Tibial artery (tissue), 4 donors: ENCODE measurements around the gene GMEB2.

Source experiments
- DNase-seq, 2 donors: peaks; one replicate each; pipeline ENCODE4 v3.0.0-alpha.2; 2019
- H3K27ac ChIP-seq, 2 donors: fragments of 200-600 bp; sonication (generic) in 1 of 2; 1 replicate in 1 of 2; 2 replicates in 1 of 2; pipeline ENCODE4 v1.5.1; 2018 to 2019; ENCODE audit warnings: mild to moderate bottlenecking in 1 of 2
- H3K27me3 ChIP-seq, 2 donors: fragments of 200-600 bp; sonication (generic) in 1 of 2; one replicate each; pipeline versions ENCODE4 v1.5.1 to v1.6.0; 2016 to 2019
- H3K36me3 ChIP-seq, 3 donors: fragments of 200-600 bp; sonication (generic) in 2 of 3; one replicate each; pipeline ENCODE4 v1.5.1; 2016 to 2019; ENCODE audit warnings: mild to moderate bottlenecking in 2 of 3
- H3K4me1 ChIP-seq, 4 donors: fragments of 200-600 bp; sonication (generic) in 2 of 4; 1 replicate in 3 of 4; 2 replicates in 1 of 4; pipeline ENCODE4 v1.5.1; 2016 to 2019
- H3K4me3 ChIP-seq, 2 donors: fragments of 200-600 bp; sonication (generic) in 1 of 2; 1 replicate in 1 of 2; 2 replicates in 1 of 2; pipeline ENCODE4 v1.5.1; 2018 to 2019; ENCODE audit warnings: mild to moderate bottlenecking in 2 of 2
- H3K9me3 ChIP-seq, 3 donors: fragments of 200-600 bp; sonication (generic) in 1 of 3; one replicate each; pipeline ENCODE4 v1.5.1; 2016 to 2019
- intact Hi-C: fragments of 100-400 bp; cut with DNase I; formaldehyde crosslinking; loops from one replicate; pipeline ENCODE4 v1.15.0; 2023; ENCODE audit warnings: low total_unique reads
- TF ChIP-seq, protein P1 (sequence below), 2 experiments: fragments of 200-600 bp in 1 of 2; fragments of 450-650 bp in 1 of 2; IDR thresholded peaks; one replicate each; pipeline ENCODE4 v1.5.1; 2017 to 2019; ENCODE audit warnings: antibody characterized with exemption in 2 of 2, mild to moderate bottlenecking in 1 of 2, moderate library complexity in 1 of 2

Gene GMEB2

DNA sequence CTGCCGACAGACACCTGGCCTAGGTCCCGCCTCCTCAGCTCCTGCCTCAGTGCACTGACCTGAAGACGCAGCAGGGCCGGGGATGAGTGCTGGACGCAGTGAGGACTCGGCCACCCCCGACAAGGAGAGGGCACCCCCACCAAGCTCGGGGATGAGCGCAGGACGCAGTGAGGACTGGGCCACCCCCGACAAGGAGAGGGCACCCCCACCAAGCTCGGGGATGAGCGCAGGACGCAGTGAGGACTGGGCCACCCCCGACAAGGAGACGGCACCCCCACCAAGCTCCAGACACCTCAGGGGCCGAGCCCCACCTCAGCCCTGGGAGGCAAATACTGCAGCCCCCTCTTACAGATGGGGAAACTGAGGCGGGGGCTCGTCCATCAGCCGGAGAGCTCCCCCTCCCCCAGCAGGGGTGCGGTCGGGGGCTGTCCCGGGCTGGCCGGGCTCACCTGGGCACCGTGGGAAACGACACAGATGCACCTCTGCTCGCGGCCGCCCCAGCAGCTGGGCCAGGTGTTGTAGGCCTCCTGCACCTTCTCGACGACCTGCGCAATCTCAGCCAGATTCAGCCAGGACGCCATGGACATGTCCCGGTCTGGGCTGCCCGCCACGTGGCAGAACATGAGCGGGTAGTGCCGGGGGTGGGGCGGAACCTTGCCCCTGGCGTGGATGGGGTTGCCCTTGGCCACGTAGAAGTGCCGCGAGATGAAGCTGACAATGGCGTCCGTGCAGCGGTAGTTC lies 60.3 kb downstream of the GMEB2 start:
- no peaks in the 10 kb centered on the region for H3K9me3 ChIP-seq
- no peaks in the 10 kb centered on the region for H3K4me1 ChIP-seq
- DNase-seq: no peak
- no peak overlapping the region for H3K4me3 ChIP-seq
- H3K27me3 ChIP-seq: no peaks in the 10 kb centered on the region
- TF ChIP-seq, protein P1, sequence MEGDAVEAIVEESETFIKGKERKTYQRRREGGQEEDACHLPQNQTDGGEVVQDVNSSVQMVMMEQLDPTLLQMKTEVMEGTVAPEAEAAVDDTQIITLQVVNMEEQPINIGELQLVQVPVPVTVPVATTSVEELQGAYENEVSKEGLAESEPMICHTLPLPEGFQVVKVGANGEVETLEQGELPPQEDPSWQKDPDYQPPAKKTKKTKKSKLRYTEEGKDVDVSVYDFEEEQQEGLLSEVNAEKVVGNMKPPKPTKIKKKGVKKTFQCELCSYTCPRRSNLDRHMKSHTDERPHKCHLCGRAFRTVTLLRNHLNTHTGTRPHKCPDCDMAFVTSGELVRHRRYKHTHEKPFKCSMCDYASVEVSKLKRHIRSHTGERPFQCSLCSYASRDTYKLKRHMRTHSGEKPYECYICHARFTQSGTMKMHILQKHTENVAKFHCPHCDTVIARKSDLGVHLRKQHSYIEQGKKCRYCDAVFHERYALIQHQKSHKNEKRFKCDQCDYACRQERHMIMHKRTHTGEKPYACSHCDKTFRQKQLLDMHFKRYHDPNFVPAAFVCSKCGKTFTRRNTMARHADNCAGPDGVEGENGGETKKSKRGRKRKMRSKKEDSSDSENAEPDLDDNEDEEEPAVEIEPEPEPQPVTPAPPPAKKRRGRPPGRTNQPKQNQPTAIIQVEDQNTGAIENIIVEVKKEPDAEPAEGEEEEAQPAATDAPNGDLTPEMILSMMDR (IDR thresholded peaks at IDR 0.05): no peak
- H3K27ac ChIP-seq: no peak overlapping the region
- H3K36me3 ChIP-seq: peaks cover 10 to 57% (median 44%) of the 10 kb centered on the region in 3 donors
- intact Hi-C loops: loop anchor here (5.0 kb wide), 1 partner anchor 51 kb away; no protein-coding TSS in a partner anchor

DNA sequence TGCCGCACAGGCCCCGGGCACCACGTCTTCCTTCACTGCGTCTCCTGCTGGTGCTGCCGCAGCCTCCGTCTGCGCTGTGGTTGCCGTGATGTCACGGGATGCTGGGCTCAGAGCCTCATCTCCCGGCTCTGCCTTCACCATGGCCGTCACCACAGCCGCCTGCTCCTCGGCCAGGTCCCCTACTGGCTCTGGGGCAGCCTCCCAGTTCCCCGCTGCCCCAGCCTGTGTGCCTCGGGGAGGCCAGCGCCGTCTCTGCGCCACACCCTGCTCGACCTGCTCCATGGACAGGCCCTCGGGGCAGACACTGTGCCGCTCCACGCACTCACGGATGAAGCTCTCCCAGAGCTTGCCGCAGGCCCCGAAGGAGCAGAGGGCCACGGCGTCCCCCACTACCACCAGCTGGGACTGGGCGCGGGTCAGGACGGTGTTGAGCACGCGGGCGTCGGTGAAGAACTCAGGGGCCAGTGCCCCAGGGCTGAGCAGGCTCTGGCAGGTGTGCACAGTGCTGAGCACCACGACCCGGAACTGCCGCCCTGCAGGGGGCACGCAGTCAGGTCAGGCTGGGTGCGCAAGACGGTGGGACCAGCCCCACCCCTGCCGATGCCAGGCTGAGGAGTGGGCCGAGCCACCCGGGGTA lies 61.1 kb downstream of the GMEB2 start:
- peaks cover 10 to 65% (median 51%) of the 10 kb centered on the region in 3 donors for H3K36me3 ChIP-seq
- H3K4me1 ChIP-seq: no peaks in the 10 kb centered on the region

DNA sequence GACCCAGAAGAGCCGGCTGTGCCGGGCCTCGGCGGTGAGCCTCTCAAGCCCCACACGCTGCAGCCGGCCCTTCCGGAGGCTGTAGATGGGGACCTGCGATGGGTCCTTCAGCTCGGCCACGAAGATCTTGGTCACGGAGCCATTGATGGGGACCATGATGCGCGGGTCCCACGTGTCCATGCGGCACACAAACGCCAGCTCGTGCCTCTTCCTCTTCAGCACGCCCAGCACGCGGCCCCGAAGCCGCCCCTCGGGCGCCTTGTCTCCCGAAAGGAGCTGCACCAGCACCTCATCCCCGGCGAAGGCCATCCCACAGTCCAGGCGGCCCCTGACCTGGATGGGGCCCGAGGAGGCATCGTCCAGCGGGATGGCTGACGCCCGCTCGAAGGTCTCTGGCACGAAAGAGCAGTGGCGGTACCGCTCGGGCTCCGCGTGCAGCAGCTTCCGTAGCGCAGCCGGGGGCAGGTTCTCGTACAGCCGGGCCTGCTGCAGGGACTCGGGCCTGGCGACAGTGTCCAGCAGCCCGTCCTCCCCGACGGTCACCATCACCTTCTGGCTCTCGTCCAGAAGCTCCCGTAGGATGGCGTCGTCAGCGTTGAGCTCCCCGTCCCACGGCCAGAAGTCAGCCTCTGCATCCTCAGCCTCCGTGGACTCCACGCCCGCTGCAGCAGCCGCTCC lies 61.7 kb downstream of the GMEB2 start:
- H3K36me3 ChIP-seq: peaks cover 10 to 71% (median 58%) of the 10 kb centered on the region in 3 donors

More for the DNA sequence above, 61.1 kb downstream of the GMEB2 start:
- Histone ChIP-seq H3K27ac (no peak overlapping the region), H3K27me3 (no peaks in the 10 kb centered on the region), H3K4me3 (no peak overlapping the region), H3K9me3 (no peaks in the 10 kb centered on the region)
- TF ChIP-seq, protein P1 (IDR thresholded peaks at IDR 0.05): no peak
- intact Hi-C loops: loop anchor here (5.0 kb wide), 1 partner anchor 51 kb away; no protein-coding TSS in a partner anchor
- DNase-seq: no peak

DNA sequence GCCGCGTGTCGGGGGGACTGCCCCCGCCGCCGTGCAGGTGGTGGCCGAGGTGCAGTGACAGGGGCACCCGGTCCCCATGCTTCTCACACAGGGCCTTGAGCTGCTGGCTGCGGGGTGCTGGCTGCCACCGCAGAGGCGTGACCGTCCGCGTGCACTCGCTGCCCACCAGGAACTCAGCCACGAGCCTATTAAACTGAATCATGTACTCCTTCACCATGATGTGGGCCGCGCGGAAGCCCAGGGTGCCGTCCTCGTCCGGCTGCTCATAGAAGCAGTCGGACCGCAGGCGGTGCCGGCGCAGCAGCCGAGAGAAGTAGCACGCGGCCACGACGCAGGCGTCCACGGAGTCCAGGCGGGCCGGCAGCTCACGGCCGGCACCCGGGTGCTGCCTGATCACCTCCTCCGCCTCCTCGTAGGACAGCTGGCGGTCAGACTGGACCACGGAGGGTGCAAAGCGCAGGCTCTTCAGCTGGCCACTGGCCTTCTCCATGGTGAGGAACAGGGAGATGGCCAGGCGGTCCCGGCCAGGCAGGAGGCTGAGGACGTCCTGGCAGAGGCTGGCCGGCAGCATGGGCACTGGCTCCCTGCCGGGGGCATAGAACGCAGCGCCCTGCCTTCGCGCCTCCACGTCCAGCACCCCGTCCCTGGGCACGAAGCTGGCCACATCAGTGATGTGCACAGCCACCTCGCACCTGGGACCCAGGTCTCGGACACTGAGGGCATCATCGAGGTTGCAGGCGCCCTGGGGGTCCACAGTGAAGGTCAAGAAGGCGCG lies 62.7 kb downstream of the GMEB2 start:
- DNase-seq: no peak
- no peak overlapping the region for H3K27ac ChIP-seq
- intact Hi-C loops: no loop called here
- H3K9me3 ChIP-seq: no peaks in the 10 kb centered on the region
- no peaks in the 10 kb centered on the region for H3K27me3 ChIP-seq
- H3K4me3 ChIP-seq: no peak overlapping the region
- H3K36me3 ChIP-seq: peaks cover 10 to 78% (median 64%) of the 10 kb centered on the region in 3 donors
- TF ChIP-seq, protein P1 (IDR thresholded peaks at IDR 0.05): no peak
- H3K4me1 ChIP-seq: no peaks in the 10 kb centered on the region

More for the DNA sequence above, 61.7 kb downstream of the GMEB2 start:
- intact Hi-C loops: loop anchor here (5.0 kb wide), 1 partner anchor 52 kb away; no protein-coding TSS in a partner anchor
- Histone ChIP-seq H3K27ac (no peak overlapping the region), H3K4me3 (no peak overlapping the region), H3K27me3 (no peaks in the 10 kb centered on the region), H3K4me1 (no peaks in the 10 kb centered on the region), H3K9me3 (no peaks in the 10 kb centered on the region)
- no peak for DNase-seq
- TF ChIP-seq, protein P1 (IDR thresholded peaks at IDR 0.05): no peak
